Measurements from ENCODE around the gene ZNF668. TPM values are rescaled to one million over a fixed set of nuclear protein-coding genes. Genes with fewer than 3 reads are reported as not detected.

ZNF668 gene
- total and polyA plus RNA-seq, 3 donors from 2014 or later, result 10.1 to 20.2 (median 17.2) TPM

GRCh38 chr16:31087971-31088370, 13.9 kb upstream of the ZNF668 start:
- TF ChIP-seq, protein P1, sequence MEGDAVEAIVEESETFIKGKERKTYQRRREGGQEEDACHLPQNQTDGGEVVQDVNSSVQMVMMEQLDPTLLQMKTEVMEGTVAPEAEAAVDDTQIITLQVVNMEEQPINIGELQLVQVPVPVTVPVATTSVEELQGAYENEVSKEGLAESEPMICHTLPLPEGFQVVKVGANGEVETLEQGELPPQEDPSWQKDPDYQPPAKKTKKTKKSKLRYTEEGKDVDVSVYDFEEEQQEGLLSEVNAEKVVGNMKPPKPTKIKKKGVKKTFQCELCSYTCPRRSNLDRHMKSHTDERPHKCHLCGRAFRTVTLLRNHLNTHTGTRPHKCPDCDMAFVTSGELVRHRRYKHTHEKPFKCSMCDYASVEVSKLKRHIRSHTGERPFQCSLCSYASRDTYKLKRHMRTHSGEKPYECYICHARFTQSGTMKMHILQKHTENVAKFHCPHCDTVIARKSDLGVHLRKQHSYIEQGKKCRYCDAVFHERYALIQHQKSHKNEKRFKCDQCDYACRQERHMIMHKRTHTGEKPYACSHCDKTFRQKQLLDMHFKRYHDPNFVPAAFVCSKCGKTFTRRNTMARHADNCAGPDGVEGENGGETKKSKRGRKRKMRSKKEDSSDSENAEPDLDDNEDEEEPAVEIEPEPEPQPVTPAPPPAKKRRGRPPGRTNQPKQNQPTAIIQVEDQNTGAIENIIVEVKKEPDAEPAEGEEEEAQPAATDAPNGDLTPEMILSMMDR (IDR thresholded peaks at IDR 0.05), result no peak
- no peak for TF ChIP-seq POLR2A (IDR thresholded peaks at IDR 0.05)
- Histone ChIP-seq H3K27me3 (no peaks in the 10 kb centered on the region), H3K27ac (no peak overlapping the region), H3K4me1 (peaks cover 19% of the 10 kb centered on the region), H3K9me3 (no peaks in the 10 kb centered on the region), H3K4me3 (no peak overlapping the region), H3K36me3 (ENCODE audit: low read depth, missing control alignments) (no peaks in the 10 kb centered on the region)
- intact Hi-C loops (cut with DNase I; ENCODE audit: low total_unique reads), result loop anchor here (10.0 kb wide), 1 partner anchor 57 kb away; no protein-coding TSS in a partner anchor
- DNase-seq, result no peak
- WGBS, 2 donors, result 75 to 92% methylated on average over 3 to 5 of the region's 5 CpGs

GRCh38 chr16:31087481-31087880, 13.4 kb upstream of the ZNF668 start:
- H3K27ac ChIP-seq, result no peak overlapping the region

GRCh38 chr16:31086629-31086906, 12.5 kb upstream of the ZNF668 start:
- Histone ChIP-seq H3K4me1 (peaks cover 28% of the 10 kb centered on the region), H3K27ac (no peak overlapping the region), H3K4me3 (no peak overlapping the region), H3K9me3 (no peaks in the 10 kb centered on the region), H3K36me3 (ENCODE audit: low read depth, missing control alignments) (no peaks in the 10 kb centered on the region), H3K27me3 (no peaks in the 10 kb centered on the region)
- 91% methylated on average over 6 of the region's 6 CpGs; no CpG with 5 or more reads in 1 of the 2 donors for WGBS, 2 donors
- no peak for TF ChIP-seq POLR2A (IDR thresholded peaks at IDR 0.05)
- TF ChIP-seq, protein P1 (IDR thresholded peaks at IDR 0.05), result no peak
- intact Hi-C loops (cut with DNase I; ENCODE audit: low total_unique reads), result loop anchor here (10.0 kb wide), 1 partner anchor 58 kb away; no protein-coding TSS in a partner anchor
- no peak for DNase-seq

More at GRCh38 chr16:31087481-31087880, 13.4 kb upstream of the ZNF668 start:
- no peak for DNase-seq
- Histone ChIP-seq H3K9me3 (no peaks in the 10 kb centered on the region), H3K4me3 (no peak overlapping the region), H3K4me1 (peaks cover 22% of the 10 kb centered on the region), H3K36me3 (ENCODE audit: low read depth, missing control alignments) (no peaks in the 10 kb centered on the region), H3K27me3 (no peaks in the 10 kb centered on the region)
- TF ChIP-seq, protein P1 (IDR thresholded peaks at IDR 0.05), result no peak
- TF ChIP-seq POLR2A (IDR thresholded peaks at IDR 0.05), result no peak
- 85 to 98% methylated on average over 4 to 8 of the region's 8 CpGs for WGBS, 2 donors
- intact Hi-C loops (cut with DNase I; ENCODE audit: low total_unique reads), result loop anchor here (10.0 kb wide), 1 partner anchor 57 kb away; no protein-coding TSS in a partner anchor

GRCh38 chr16:31085873-31086628, 12.0 kb upstream of the ZNF668 start:
- intact Hi-C loops (cut with DNase I; ENCODE audit: low total_unique reads), result loop anchor here (10.0 kb wide), 1 partner anchor 59 kb away; no protein-coding TSS in a partner anchor
- WGBS, 2 donors, result 79 to 82% methylated on average over 14 to 18 of the region's 18 CpGs
- TF ChIP-seq, protein P1 (IDR thresholded peaks at IDR 0.05), result no peak
- TF ChIP-seq POLR2A (IDR thresholded peaks at IDR 0.05), result no peak

More at GRCh38 chr16:31085873-31086628, 12.0 kb upstream of the ZNF668 start:
- Histone ChIP-seq H3K4me1 (peaks cover 28% of the 10 kb centered on the region), H3K4me3 (no peak overlapping the region), H3K27me3 (no peaks in the 10 kb centered on the region), H3K36me3 (ENCODE audit: low read depth, missing control alignments) (no peaks in the 10 kb centered on the region), H3K9me3 (no peaks in the 10 kb centered on the region), H3K27ac (no peak overlapping the region)
- no peak for DNase-seq

All from testis (tissue), 3 donors.